Muscle layer of duodenum (tissue), 2 donors: Measurements from ENCODE around the gene FAM174B.

Source experiments
- H3K27ac ChIP-seq: one replicate; pipeline ENCODE4 v1.7.0; 2013; ENCODE audit warnings: mild to moderate bottlenecking, low read length
- H3K27me3 ChIP-seq: one replicate; pipeline ENCODE4 v1.7.0; 2013; ENCODE audit warnings: low read depth, mild to moderate bottlenecking, control low read depth, low read length
- H3K36me3 ChIP-seq, 2 donors: one replicate each; pipeline ENCODE4 v1.7.0; 2013; ENCODE audit warnings: low read length in 2 of 2, control low read depth in 1 of 2, mild to moderate bottlenecking in 1 of 2; ENCODE audit not compliant: insufficient read depth in 2 of 2, control insufficient read depth in 1 of 2
- H3K4me1 ChIP-seq, 2 donors: one replicate each; pipeline ENCODE4 v1.7.0; 2013; ENCODE audit warnings: low read length in 2 of 2, mild to moderate bottlenecking in 2 of 2, control low read depth in 1 of 2, moderate library complexity in 1 of 2; ENCODE audit not compliant: insufficient read depth in 2 of 2, control insufficient read depth in 1 of 2
- H3K4me3 ChIP-seq, 2 donors: one replicate each; pipeline ENCODE4 v1.7.0; 2013; ENCODE audit warnings: low read length in 2 of 2, low read depth in 1 of 2, mild to moderate bottlenecking in 1 of 2
- H3K9me3 ChIP-seq, 2 donors: one replicate each; pipeline ENCODE4 v1.7.0; 2013; ENCODE audit warnings: low read length in 2 of 2, control low read depth in 1 of 2, mild to moderate bottlenecking in 1 of 2; ENCODE audit not compliant: control insufficient read depth in 1 of 2
- donor health status: healthy.

Gene FAM174B

DNA sequence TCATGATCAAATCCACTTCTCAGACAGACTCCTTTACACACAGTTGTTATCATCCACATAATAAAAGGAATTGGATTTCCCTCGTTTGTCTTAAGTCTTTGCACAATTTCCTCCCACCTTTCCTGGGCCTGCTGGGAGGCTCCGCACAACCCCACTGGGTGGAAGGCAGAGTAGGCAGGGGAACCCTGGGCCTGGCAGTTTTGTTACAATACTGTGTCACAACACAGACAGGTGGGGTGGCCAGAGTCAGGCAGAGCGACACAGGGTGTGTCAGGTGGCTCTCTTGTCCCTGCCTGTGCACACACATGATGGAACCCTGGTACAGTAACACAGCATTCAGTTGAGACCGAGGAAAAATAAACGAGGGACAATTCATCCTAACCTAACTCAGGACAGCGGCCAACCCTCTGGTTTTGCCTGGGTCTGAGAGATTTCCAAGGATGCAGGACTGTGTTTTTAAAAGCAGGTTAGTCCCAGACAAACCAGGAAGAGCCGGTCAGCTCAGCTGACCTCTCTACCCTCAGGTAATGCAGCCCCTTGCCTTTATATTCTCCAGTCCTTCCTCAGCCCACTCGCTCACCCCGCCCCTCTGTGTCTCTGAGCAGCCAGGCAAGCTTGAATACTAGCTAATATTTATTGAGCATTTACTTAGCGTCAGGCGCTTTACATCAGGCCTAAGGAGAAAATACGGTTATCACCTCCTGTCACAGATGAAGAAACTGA, 8.8 kb upstream of the FAM174B start:
- H3K27ac ChIP-seq = no peak overlapping the region
- no peak overlapping the region for H3K4me3 ChIP-seq
- no peaks in the 10 kb centered on the region for H3K27me3 ChIP-seq
- H3K4me1 ChIP-seq = peaks cover 6 to 30% of the 10 kb centered on the region in 2 donors
- no peaks in the 10 kb centered on the region for H3K9me3 ChIP-seq
- no peaks in the 10 kb centered on the region for H3K36me3 ChIP-seq

DNA sequence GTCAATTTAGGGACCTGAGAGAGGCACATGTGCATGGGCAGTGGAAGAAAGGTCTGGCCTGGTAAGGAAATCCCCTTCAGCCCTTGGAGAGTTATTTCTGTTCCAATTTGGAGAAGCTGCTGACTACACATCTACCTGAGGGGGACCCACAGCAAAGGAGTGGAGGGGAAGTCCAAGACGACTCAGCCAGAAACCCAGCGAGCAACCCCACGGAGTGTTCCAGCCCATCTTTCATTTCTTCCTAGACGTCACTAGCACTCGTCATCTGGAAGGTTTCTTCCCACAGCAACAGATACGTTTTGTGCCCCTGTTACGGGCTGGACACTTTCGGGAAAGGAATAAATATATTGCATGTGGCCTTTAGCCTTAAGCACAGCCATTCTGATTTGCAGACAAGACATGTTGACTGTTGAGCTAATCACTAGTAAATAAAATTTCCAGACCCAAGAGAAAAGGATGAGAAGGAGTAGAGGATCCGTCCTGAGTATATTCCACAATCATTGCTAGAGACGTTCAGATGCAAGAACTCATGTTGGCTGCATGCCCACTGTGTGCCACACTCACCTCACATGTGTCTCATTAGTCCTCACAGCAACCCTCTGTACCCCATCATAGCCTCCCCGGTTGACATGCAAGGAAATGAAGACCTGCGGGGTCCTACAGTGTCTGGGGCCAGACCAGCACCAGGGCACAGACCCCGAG, 7.8 kb upstream of the FAM174B start:
- H3K36me3 ChIP-seq = no peaks in the 10 kb centered on the region
- H3K27me3 ChIP-seq = no peaks in the 10 kb centered on the region
- H3K9me3 ChIP-seq = no peaks in the 10 kb centered on the region
- peaks cover 6 to 30% of the 10 kb centered on the region in 2 donors for H3K4me1 ChIP-seq
- H3K4me3 ChIP-seq = no peak overlapping the region
- H3K27ac ChIP-seq = no peak overlapping the region

DNA sequence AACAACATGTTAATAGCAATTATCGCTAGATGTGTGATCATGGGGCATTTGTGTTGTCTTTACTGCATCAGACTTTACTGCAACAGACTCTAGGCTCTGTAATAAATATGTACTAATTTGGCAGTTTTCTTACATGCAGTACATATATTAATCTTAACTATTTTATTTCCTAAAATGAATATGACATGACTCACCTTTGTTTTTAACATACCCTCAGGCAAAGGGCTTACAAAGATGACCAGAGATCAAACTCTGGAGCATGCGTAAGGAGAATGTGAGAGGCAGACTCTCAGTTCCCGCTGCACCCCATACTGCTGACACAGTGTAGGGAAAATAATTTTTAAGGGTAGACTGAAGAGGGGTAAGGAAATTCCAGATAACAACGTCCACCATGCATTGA, 7.2 kb upstream of the FAM174B start:
- no peaks in the 10 kb centered on the region for H3K27me3 ChIP-seq
- H3K36me3 ChIP-seq = no peaks in the 10 kb centered on the region
- H3K4me3 ChIP-seq = no peak overlapping the region
- no peaks in the 10 kb centered on the region for H3K9me3 ChIP-seq
- H3K4me1 ChIP-seq = peaks cover 6 to 30% of the 10 kb centered on the region in 2 donors
- no peak overlapping the region for H3K27ac ChIP-seq

DNA sequence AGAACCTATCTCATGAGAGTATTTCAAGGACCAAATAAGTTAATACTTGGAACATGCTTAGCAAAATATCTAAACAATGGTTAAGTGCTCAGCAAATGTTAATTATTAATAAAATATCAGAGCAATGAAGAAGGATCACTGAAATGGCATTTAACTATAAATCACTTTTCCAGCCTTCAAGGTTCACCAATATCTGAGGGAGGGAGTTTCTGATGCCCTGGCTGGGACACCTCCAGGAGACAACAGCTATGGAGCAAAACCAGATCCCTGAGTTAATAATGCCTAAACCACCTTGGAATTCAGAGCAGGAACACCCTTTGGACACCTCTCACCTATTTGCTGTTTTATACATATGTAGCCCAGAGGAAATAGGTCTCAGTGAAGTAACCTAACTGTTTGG, 6.4 kb upstream of the FAM174B start:
- Histone ChIP-seq H3K9me3 (no peaks in the 10 kb centered on the region), H3K4me3 (no peak overlapping the region), H3K36me3 (no peaks in the 10 kb centered on the region)

DNA sequence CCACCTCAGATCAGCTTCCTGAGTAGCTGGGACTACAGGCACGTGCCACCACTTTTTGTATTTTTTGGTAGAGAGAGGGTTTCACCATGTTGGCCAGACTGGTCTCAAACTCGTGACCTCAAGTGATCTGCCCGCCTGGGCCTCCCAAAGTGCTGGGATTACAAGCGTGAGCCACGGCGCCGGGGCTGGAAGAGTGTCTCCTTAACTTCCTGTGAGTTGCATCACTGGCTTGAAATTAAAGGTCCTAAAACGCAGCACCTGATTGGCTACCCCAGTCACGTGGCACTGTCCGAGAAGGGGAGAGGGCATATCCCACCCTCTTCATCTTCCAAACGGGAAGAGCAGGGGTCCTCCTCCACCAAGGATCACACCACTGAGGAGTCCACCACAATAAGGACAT, 5.5 kb upstream of the FAM174B start:
- Histone ChIP-seq H3K27ac (no peak overlapping the region), H3K4me1 (peaks cover under 1 to 16% of the 10 kb centered on the region in 2 donors), H3K36me3 (no peaks in the 10 kb centered on the region), H3K9me3 (no peaks in the 10 kb centered on the region), H3K27me3 (no peaks in the 10 kb centered on the region), H3K4me3 (no peak overlapping the region)

More for the DNA sequence above, 6.4 kb upstream of the FAM174B start:
- Histone ChIP-seq H3K4me1 (peaks cover 6 to 24% of the 10 kb centered on the region in 2 donors), H3K27me3 (no peaks in the 10 kb centered on the region), H3K27ac (no peak overlapping the region)

DNA sequence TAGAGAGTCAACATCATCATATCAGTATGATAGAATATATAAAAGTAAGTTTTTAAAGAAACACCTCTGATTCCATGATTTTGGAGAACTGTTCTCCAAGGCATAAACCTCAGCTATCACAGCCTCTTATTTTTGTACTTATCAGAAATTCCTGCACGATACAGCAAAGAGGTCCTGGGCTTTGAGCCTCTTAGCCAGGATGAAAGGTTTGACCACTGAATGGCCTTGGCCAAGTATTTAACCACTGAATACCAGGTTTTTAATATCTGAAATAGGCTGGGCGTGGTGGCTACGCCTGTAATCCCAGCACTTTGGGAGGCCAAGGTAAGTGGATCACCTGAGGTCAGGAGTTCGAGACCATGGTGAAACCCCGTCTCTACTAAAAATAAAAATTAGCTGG, 1.9 kb upstream of the FAM174B start:
- Histone ChIP-seq H3K27ac (no peak overlapping the region), H3K4me1 (peaks cover 0 to 17% of the 10 kb centered on the region in 2 donors), H3K36me3 (no peaks in the 10 kb centered on the region), H3K4me3 (no peak overlapping the region), H3K9me3 (no peaks in the 10 kb centered on the region), H3K27me3 (no peaks in the 10 kb centered on the region)

DNA sequence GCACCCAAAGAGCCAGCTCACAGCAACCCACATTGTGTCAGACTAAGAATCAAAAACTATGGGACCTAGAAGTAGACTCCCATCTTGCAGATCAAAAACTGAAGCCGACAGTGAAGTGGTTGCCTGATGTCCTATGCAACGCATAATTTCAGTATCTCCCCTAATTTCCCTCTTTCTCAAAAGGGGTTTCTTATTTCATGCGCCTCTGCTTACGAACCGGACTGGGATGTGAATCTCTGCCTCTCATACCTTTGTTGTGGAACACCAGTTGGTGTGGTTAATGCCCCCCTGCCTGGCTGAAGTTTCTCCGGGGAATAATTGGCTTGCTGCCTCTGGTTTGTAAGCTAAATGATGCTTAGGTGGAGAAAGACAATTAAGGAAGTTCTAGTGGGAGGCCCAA, 514 bp upstream of the FAM174B start:
- Histone ChIP-seq H3K27ac (no peak overlapping the region), H3K36me3 (no peaks in the 10 kb centered on the region), H3K4me1 (peaks cover 0 to 17% of the 10 kb centered on the region in 2 donors), H3K4me3 (peak overlapping the region; percentile 32 to 82), H3K27me3 (no peaks in the 10 kb centered on the region), H3K9me3 (no peaks in the 10 kb centered on the region)

DNA sequence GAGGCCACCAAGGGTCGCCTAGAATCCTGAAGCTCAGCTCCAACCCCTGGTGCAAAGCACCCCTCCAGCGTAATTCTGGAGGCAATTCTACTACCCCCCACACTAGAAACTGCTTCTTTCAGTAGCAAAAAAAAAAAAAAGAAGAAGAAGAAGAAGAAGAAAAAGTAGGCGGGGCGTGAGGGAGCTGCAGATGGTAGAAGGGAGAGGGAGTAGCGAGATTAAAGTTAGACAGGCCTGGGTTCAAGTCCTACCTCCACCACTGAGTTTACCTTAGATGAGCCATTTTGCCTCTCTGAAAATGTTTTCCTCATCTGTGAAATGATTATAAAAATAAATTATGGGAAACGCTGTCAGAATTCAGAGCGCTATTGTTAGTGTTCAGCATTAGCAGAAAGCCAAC, 913 bp downstream of the FAM174B start:
- Histone ChIP-seq H3K36me3 (no peaks in the 10 kb centered on the region), H3K27me3 (no peaks in the 10 kb centered on the region), H3K4me1 (peaks cover 3 to 17% of the 10 kb centered on the region in 2 donors), H3K9me3 (no peaks in the 10 kb centered on the region), H3K4me3 (peak overlapping the region; percentile 16 to 82), H3K27ac (no peak overlapping the region)

DNA sequence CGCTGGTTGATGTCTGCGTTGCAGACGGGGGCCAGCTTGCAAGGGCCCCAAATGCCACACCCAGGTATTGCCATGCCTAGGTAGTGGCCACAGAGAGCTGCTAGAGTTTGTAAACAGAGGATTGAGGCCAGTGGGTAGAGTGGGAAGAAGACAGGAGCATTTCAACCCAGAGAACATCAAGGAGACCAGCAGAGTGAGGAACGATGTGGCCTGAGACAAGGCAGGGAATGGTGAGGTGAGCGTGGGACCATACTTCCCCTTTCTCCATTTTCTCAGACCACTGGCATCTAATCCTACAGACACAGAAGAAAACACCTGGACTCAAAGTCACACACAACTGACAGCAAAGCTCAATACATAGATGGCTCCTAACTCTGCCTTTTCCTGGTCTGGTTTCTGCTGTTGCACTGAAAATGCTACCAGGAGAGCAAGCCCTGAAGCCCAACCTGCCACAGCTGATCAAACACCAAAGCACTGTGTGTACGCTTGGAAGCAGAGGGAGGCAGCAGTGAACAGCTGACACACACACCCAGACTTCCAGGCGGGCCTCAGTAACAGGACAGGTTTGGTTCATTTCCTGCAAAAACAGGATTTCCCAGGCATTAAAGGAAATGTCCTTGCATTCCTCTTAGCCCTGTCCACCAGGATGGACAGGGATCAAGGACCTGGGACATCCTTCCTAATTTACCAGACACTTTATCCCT, 1.6 kb downstream of the FAM174B start:
- peak overlapping the region in 1 of 2 donors; percentile 15 for H3K4me3 ChIP-seq
- no peaks in the 10 kb centered on the region for H3K36me3 ChIP-seq
- no peaks in the 10 kb centered on the region for H3K9me3 ChIP-seq
- H3K27me3 ChIP-seq = no peaks in the 10 kb centered on the region
- no peak overlapping the region for H3K27ac ChIP-seq
- H3K4me1 ChIP-seq = peaks cover 3 to 17% of the 10 kb centered on the region in 2 donors

DNA sequence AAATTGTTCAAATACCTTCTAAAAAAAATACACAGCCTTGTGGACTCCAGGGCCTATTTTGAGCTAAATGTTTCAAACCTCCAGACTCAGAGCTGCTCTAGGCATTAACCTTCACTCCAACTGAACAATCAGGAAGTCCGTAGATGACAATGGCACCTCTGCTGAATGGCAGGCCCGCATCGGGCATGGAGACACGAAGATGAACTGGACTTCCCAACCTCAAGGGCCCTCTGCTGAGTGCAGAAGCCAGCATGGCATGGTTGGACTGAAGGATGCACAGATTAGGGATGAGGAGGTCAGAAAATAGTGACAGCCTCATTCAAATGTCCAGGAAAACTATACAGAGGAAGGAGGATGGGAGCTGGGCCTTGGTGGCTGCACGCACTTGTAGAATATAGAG, 2.2 kb downstream of the FAM174B start:
- Histone ChIP-seq H3K4me3 (no peak overlapping the region), H3K27ac (no peak overlapping the region)

DNA sequence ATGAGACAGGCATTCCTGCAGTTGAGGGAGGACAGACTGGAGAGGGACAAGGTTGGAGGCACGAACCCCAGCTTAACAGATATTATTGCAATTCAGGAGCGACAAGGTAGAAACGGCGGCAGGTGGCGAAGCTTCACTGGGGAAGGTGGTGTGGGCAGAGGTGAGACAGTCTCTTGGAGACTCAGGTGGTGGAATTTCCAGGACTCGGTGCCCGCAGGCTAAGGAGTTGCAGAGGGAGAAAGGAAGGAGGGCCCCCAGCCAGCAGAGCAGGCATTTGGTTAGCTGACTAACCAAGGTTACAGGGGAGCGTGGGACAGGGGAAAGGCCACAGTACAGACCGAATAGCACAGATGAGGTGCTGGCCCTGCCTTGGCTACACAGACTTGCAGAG, 3.0 kb downstream of the FAM174B start:
- H3K9me3 ChIP-seq = no peaks in the 10 kb centered on the region
- peaks cover 3 to 17% of the 10 kb centered on the region in 2 donors for H3K4me1 ChIP-seq
- H3K4me3 ChIP-seq = no peak overlapping the region
- H3K36me3 ChIP-seq = no peaks in the 10 kb centered on the region
- no peak overlapping the region for H3K27ac ChIP-seq
- H3K27me3 ChIP-seq = no peaks in the 10 kb centered on the region

More for the DNA sequence above, 2.2 kb downstream of the FAM174B start:
- peaks cover 3 to 17% of the 10 kb centered on the region in 2 donors for H3K4me1 ChIP-seq
- H3K27me3 ChIP-seq = no peaks in the 10 kb centered on the region
- no peaks in the 10 kb centered on the region for H3K36me3 ChIP-seq
- no peaks in the 10 kb centered on the region for H3K9me3 ChIP-seq
